ENCODE data around the gene FAM168A. TPM values are rescaled to one million over a fixed set of nuclear protein-coding genes. Genes with fewer than 3 reads are reported as not detected.

FAM168A gene
- total and polyA plus RNA-seq, 2 of the 8 experiments (the other 6 are each of a cell fraction or from before 2014, with no cell fraction given) = 17.1 to 21.6 TPM

DNA sequence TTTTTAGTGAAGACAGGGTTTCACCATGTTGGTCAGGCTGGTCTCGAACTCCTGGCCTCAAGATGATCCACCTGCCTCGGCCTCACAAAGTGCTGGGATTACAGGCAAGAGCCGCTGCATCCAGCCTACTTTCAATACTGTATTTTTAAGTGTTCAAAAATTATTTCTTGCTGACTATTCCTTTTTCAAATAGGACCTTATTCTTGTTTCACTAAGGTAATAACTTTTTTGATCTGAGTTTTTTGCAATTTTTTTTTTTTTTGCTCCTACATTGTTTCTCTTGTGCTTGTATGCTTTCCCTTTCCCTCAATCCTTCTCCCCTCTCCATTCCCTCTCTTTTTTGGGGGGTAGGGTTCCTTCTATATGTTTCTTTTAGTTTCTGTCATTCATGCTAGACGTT, 73.1 kb downstream of the FAM168A start:
- no peak overlapping the region for H2AK5ac ChIP-seq (ENCODE audit: low read depth, low read length)
- H2BK5ac ChIP-seq (ENCODE audit: low read depth, low read length) = no peak overlapping the region
- TF ChIP-seq ASH2L (IDR thresholded peaks at IDR 0.05; ENCODE audit: low read length) (no peak), TEAD4 (IDR thresholded peaks at IDR 0.05; ENCODE audit: low read depth, low read length) (no peak), SIN3A (conservative IDR thresholded peaks at IDR 0.05 in 1 of 2, IDR thresholded peaks at IDR 0.05 in 1 of 2; ENCODE audit: low read depth in 1 of 2, low read length in 2 of 2) (no peak)
- TF ChIP-seq, protein P1, sequence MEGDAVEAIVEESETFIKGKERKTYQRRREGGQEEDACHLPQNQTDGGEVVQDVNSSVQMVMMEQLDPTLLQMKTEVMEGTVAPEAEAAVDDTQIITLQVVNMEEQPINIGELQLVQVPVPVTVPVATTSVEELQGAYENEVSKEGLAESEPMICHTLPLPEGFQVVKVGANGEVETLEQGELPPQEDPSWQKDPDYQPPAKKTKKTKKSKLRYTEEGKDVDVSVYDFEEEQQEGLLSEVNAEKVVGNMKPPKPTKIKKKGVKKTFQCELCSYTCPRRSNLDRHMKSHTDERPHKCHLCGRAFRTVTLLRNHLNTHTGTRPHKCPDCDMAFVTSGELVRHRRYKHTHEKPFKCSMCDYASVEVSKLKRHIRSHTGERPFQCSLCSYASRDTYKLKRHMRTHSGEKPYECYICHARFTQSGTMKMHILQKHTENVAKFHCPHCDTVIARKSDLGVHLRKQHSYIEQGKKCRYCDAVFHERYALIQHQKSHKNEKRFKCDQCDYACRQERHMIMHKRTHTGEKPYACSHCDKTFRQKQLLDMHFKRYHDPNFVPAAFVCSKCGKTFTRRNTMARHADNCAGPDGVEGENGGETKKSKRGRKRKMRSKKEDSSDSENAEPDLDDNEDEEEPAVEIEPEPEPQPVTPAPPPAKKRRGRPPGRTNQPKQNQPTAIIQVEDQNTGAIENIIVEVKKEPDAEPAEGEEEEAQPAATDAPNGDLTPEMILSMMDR (IDR thresholded peaks at IDR 0.05; ENCODE audit: control extremely low read depth in 1 of 3, insufficient read depth in 1 of 3, low read depth in 1 of 3, low read length in 3 of 3) = no peak
- H3K4me3 ChIP-seq (ENCODE audit: extremely low read depth in 1 of 4, insufficient read depth in 2 of 4, low read depth in 3 of 4, low read length in 4 of 4) = no peak overlapping the region
- no peak overlapping the region for H3K18ac ChIP-seq (ENCODE audit: extremely low read depth, low read length)
- H3K27me3 ChIP-seq (replicated peaks in 1 of 4; ENCODE audit: control insufficient read depth in 3 of 4, extremely low read depth in 1 of 4, insufficient read depth in 3 of 4, low read length in 3 of 4) = no peaks in the 10 kb centered on the region
- no peak overlapping the region for H3K4me2 ChIP-seq (ENCODE audit: insufficient read depth in 1 of 2, low read depth in 2 of 2, low read length in 2 of 2)
- no peak overlapping the region for H2AFZ ChIP-seq (ENCODE audit: low read length)
- H3K4me1 ChIP-seq (replicated peaks in 1 of 4; ENCODE audit: control insufficient read depth in 3 of 4, insufficient read depth in 4 of 4, low read length in 3 of 4) = peaks cover 0 to 15% (median 8%) of the 10 kb centered on the region in 4 experiments; a peak in 6 of 7 replicates
- H2BK12ac ChIP-seq (ENCODE audit: low read depth, low read length) = no peak overlapping the region
- ChIA-PET CTCF (ENCODE audit: partially characterized antibody) (no interaction called here), POLR2A (ENCODE audit: partially characterized antibody) (no interaction called here)
- H3K23me2 ChIP-seq (ENCODE audit: low read depth, low read length) = no peaks in the 10 kb centered on the region
- no peak overlapping the region for H3K56ac ChIP-seq (replicated peaks; ENCODE audit: insufficient read length, low read depth, low read length)
- H3K79me1 ChIP-seq (ENCODE audit: low read depth, low read length) = peaks cover 3% of the 10 kb centered on the region; the same call in 1 of the 2 replicates
- 89% methylated on average over 4 of the region's 4 CpGs; no CpG with 5 or more reads in 1 of the 2 experiments for WGBS, 2 experiments (ENCODE audit: extremely low coverage in 1 of 2, insufficient coverage in 1 of 2, insufficient read length in 1 of 2, insufficient replicate concordance in 2 of 2, low coverage in 1 of 2, low lambda C conversion rate in 2 of 2, missing lambda C conversion rate in 1 of 2)
- H3K14ac ChIP-seq (ENCODE audit: insufficient read length) = no peak overlapping the region
- H3K4ac ChIP-seq (replicated peaks; ENCODE audit: insufficient read length, low read depth, low read length) = no peak overlapping the region
- peaks cover 0 to 8% of the 10 kb centered on the region in 2 experiments; a peak in 2 of 4 replicates for H3K79me2 ChIP-seq (ENCODE audit: control insufficient read depth in 1 of 2, insufficient read depth in 2 of 2, low read length in 2 of 2)
- H2BK15ac ChIP-seq (ENCODE audit: low read length) = no peak overlapping the region
- no peak overlapping the region for H4K5ac ChIP-seq (ENCODE audit: insufficient read length, low read depth, low read length)
- H4K91ac ChIP-seq (replicated peaks; ENCODE audit: insufficient read length, low read length) = no peak overlapping the region
- no peak overlapping the region for H2BK20ac ChIP-seq (ENCODE audit: low read length)
- H3K36me3 ChIP-seq (ENCODE audit: control insufficient read depth in 2 of 4, insufficient read depth in 4 of 4, low read length in 3 of 4) = no peaks in the 10 kb centered on the region; a peak in 2 of 8 replicates
- no peak overlapping the region for H2BK120ac ChIP-seq (replicated peaks; ENCODE audit: low read depth, low read length)
- no peak overlapping the region for H3K23ac ChIP-seq (ENCODE audit: insufficient read length)
- H3K9me3 ChIP-seq (ENCODE audit: insufficient read depth in 2 of 2, low read depth in 1 of 2, low read length in 1 of 2) = peaks cover 7 to 9% of the 10 kb centered on the region in 2 experiments; a peak in 2 of 4 replicates
- H4K8ac ChIP-seq (ENCODE audit: extremely low read depth, insufficient read depth, low read length) = no peak overlapping the region
- no peak overlapping the region for H3K27ac ChIP-seq (ENCODE audit: low read depth, low read length)
- H3K9ac ChIP-seq (replicated peaks in 1 of 4; ENCODE audit: extremely low read depth in 1 of 4, low read depth in 3 of 4, low read length in 3 of 4) = no peak overlapping the region
- no peak for FAIRE-seq
- no peaks in the 10 kb centered on the region for H4K20me1 ChIP-seq (replicated peaks in 1 of 2; ENCODE audit: control insufficient read depth in 1 of 2, insufficient read depth in 2 of 2, low read length in 2 of 2)
- no peak for DNase-seq (ENCODE audit: low read depth in 1 of 2, low spot score in 2 of 2)

Measured in H1 (cell line).